Gastrocnemius medialis (tissue), 4 donors: Measurements from ENCODE around the gene ENOPH1. TPM values are rescaled to one million over a fixed set of nuclear protein-coding genes. Genes with fewer than 3 reads are reported as not detected.

Source experiments
- ATAC-seq, 2 donors: fragments of 150-250 bp; one replicate each; pipeline ENCODE4 v1.9.1; 2016
- DNase-seq, 2 donors: peaks; one replicate each; pipeline ENCODE4 v3.0.0-alpha.2; 2019
- H3K27ac ChIP-seq, 4 donors: fragments of 200-600 bp; sonication (generic); 1 replicate in 1 of 4; 2 replicates in 3 of 4; pipeline ENCODE4 v1.5.1; 2016 to 2018; ENCODE audit warnings: mild to moderate bottlenecking in 2 of 4, moderate library complexity in 1 of 4
- H3K27me3 ChIP-seq, 3 donors: fragments of 200-600 bp; sonication (generic) in 2 of 3; 1 replicate in 1 of 3; 2 replicates in 2 of 3; pipeline versions ENCODE4 v1.5.1 to v1.6.0; 2016 to 2019; ENCODE audit warnings: mild to moderate bottlenecking in 1 of 3, moderate library complexity in 1 of 3
- H3K36me3 ChIP-seq, 2 donors: fragments of 200-600 bp; sonication (generic) in 1 of 2; one replicate each; pipeline ENCODE4 v1.5.1; 2017 to 2018
- H3K4me1 ChIP-seq, 2 donors: fragments of 200-600 bp; sonication (generic) in 1 of 2; one replicate each; pipeline ENCODE4 v1.5.1; 2016 to 2017; ENCODE audit warnings: mild to moderate bottlenecking in 2 of 2
- H3K4me3 ChIP-seq, 4 donors: fragments of 200-600 bp; sonication (generic) in 3 of 4; 1 replicate in 1 of 4; 2 replicates in 3 of 4; pipeline ENCODE4 v1.5.1; 2016 to 2019; ENCODE audit warnings: mild to moderate bottlenecking in 2 of 4
- H3K9me3 ChIP-seq, 3 donors: fragments of 200-600 bp; sonication (generic) in 2 of 3; 1 replicate in 1 of 3; 2 replicates in 2 of 3; pipeline ENCODE4 v1.5.1; 2016 to 2019
- POLR2A ChIP-seq, 2 donors: fragments of 450-650 bp; IDR thresholded peaks; one replicate each; pipeline ENCODE4 v1.6.1; 2017; ENCODE audit warnings: antibody characterized with exemption in 2 of 2, mild to moderate bottlenecking in 2 of 2, moderate library complexity in 2 of 2
- in situ Hi-C, 4 donors: fragments of 200-750 bp; cut with MboI; loops; one replicate each; pipeline versions ENCODE4 v1.15.0 to v1.8.0; 2017; ENCODE audit warnings: low sequenced_read_pairs in 4 of 4
- intact Hi-C: fragments of 100-400 bp; cut with DNase I; formaldehyde crosslinking; loops from one replicate; pipeline ENCODE4 v1.15.1; 2023; ENCODE audit warnings: low total_unique reads
- total RNA-seq, 4 donors: library from RNA; depleted of rRNA; stranded (reverse); fragments of >200 nt; gene quantifications; one replicate each; pipeline versions ENCODE4 v1.1.0 to v1.2.3, GENCODE V29; 2016
- TF ChIP-seq, protein P1 (sequence below), 5 experiments: fragments of 450-650 bp in 3 of 5; fragments of 200-600 bp in 2 of 5; sonication (generic) in 2 of 5; IDR thresholded peaks in 4 of 5; conservative IDR thresholded peaks in 1 of 5; 1 replicate in 4 of 5; 2 replicates in 1 of 5; pipeline ENCODE4 v1.5.1; 2016 to 2019; ENCODE audit warnings: antibody characterized with exemption in 5 of 5, mild to moderate bottlenecking in 3 of 5, moderate library complexity in 3 of 5

ENOPH1 gene
- 10 to 100 TPM in 3 of 4 donors, 1 to 10 TPM in 1; 7.1 to 15.9 (median 14.8) TPM for total RNA-seq

DNA sequence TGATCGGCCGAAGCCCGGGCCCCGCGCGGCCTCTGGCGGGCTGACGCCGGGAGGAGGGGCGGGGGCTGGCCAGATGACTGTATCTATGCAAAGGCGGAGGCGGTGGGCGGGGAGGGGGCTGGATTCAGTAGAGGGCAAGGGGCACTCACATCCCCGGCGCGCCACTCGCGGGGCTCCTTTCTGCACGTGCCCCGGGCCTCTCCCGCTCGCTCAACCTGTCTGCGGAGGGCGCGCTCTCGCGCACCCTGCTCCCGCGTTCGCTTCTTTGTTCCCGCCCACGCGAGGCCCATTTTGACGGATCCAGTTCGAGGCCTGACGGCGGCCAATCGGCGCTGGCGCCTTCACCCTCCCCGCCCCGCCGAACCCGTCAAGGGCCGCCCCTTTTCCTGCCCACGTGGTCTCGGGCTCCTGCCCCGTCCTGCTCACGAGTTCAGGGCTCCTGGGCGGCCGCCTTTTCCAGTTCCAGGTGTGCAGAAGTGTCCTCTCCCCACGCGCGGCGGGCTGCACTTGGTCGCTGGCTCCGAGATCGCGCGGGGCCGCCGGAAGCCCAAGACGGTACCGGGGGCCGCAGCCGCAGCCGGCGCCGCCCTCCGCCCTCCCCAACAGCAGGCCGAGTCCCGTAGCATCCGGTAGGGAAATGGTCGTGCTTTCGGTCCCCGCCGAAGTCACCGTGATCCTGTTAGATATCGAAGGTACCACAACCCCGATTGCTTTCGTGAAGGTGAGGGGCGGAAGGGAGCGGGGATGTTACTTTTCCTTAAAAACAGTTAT lies at the start of gene ENOPH1, which contains the start of gene HNRNPDL:
Gene ENOPH1, plus strand, starts transcription at position 398 of the 771 bp plus-strand sequence. Its CDS starts 240 bp downstream, at position 638.
Gene HNRNPDL, minus strand, starts transcription at position 270 of the 771 bp plus-strand sequence. CDS start 772 bp downstream, outside the sequence.
- no peaks in the 10 kb centered on the region for H3K9me3 ChIP-seq
- peaks cover 0 to 26% of the 10 kb centered on the region in 2 donors for H3K36me3 ChIP-seq
- in situ Hi-C loops, result loop anchor here in 3 of 4 donors (25.0 kb wide), 3 partner anchors 457 to 1032 kb away; partner anchors contain the start of genes HELQ (in 3 of the 3), MRPS18C (in 3 of the 3), LIN54 (in 1 of the 3) and SEC31A (in 1 of the 3)
- TF ChIP-seq, protein P1, sequence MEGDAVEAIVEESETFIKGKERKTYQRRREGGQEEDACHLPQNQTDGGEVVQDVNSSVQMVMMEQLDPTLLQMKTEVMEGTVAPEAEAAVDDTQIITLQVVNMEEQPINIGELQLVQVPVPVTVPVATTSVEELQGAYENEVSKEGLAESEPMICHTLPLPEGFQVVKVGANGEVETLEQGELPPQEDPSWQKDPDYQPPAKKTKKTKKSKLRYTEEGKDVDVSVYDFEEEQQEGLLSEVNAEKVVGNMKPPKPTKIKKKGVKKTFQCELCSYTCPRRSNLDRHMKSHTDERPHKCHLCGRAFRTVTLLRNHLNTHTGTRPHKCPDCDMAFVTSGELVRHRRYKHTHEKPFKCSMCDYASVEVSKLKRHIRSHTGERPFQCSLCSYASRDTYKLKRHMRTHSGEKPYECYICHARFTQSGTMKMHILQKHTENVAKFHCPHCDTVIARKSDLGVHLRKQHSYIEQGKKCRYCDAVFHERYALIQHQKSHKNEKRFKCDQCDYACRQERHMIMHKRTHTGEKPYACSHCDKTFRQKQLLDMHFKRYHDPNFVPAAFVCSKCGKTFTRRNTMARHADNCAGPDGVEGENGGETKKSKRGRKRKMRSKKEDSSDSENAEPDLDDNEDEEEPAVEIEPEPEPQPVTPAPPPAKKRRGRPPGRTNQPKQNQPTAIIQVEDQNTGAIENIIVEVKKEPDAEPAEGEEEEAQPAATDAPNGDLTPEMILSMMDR (IDR thresholded peaks at IDR 0.05 in 4 of 5, conservative IDR thresholded peaks at IDR 0.05 in 1 of 5), result no peak
- peak; percentile 85 to 92 for TF ChIP-seq POLR2A (IDR thresholded peaks at IDR 0.05)
- H3K27ac ChIP-seq, result peak within 1 kb of the TSS; percentile 94 to 100 (median 98)
- no peaks in the 10 kb centered on the region for H3K27me3 ChIP-seq
- intact Hi-C loops, result loop anchor here (1.0 to 5.0 kb wide), 4 partner anchors 460 to 958 kb away; partner anchors contain the start of genes RASGEF1B and SEC31A
- peaks cover 32 to 38% of the 10 kb centered on the region in 2 donors for H3K4me1 ChIP-seq
- DNase-seq, result peak; percentile 94 to 96
- peak within 1 kb of the TSS; percentile 81 to 99 (median 96) for H3K4me3 ChIP-seq
- peak; percentile 77 to 82 for ATAC-seq

DNA sequence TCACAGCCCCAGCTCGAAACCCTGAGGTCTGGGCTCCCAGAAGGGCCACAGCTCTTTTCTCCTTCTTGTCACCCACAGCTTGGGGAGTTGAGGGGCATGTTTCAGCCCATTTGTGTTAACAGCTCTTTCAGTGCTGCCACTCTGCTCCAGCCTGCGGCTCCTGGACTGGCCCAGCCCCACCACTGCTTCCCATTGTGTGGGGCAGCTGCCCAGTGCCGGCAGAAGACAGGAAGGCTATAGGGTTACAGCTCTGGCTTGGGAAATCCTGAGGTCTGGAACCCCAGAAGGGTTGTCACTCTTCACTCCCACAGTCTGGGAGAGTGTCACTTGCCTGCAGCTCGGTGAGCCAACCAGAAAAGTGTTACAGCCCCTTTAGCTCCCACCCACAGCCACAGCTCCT lies 49.6 kb upstream of the ENOPH1 start:
- H3K4me3 ChIP-seq, result no peak overlapping the region
- H3K27ac ChIP-seq, result peak overlapping the region; percentile 58 to 72 (median 70)
- no peaks in the 10 kb centered on the region for H3K36me3 ChIP-seq
- DNase-seq (peak in 1 of 2 donors; percentile 61), ATAC-seq (peak; percentile 60 to 91)
- peaks cover 21 to 26% of the 10 kb centered on the region in 2 donors for H3K4me1 ChIP-seq
- in situ Hi-C loops (loop anchor here in 1 of 4 donors (5.0 kb wide), 1 partner anchor 46 kb away; no protein-coding TSS in a partner anchor), intact Hi-C loops (no loop called here)
- H3K27me3 ChIP-seq, result no peaks in the 10 kb centered on the region
- TF ChIP-seq POLR2A (IDR thresholded peaks at IDR 0.05), result no peak
- TF ChIP-seq, protein P1 (IDR thresholded peaks at IDR 0.05 in 4 of 5, conservative IDR thresholded peaks at IDR 0.05 in 1 of 5), result no peak
- H3K9me3 ChIP-seq, result no peaks in the 10 kb centered on the region

DNA sequence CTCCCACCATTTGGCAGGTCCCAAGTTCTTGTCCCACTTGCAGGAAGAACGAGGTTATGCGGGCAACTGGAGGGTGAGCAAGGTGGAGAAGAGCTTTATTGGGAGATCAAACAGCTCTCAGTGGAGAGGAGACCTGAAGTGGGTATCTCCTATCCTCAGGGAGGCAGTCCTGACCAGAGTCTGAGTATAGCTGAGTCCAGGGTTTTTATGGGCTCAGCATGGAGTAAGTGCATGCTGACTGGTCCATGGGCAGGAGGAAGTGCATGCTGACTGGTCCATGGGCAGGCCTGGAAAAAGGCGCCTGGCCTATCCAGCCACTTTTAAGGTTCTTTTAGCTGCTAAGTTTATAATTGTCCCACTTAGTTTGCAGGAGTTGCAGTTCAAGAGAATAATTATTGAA lies 49.2 kb upstream of the ENOPH1 start:
- intact Hi-C loops, result no loop called here
- Histone ChIP-seq H3K4me1 (peaks cover 17 to 23% of the 10 kb centered on the region in 2 donors), H3K4me3 (no peak overlapping the region), H3K27ac (peak overlapping the region; percentile 58 to 72 (median 70)), H3K27me3 (no peaks in the 10 kb centered on the region), H3K9me3 (no peaks in the 10 kb centered on the region), H3K36me3 (no peaks in the 10 kb centered on the region)
- DNase-seq (no peak), ATAC-seq (peak in 1 of 2 donors; percentile 43)
- in situ Hi-C loops, result loop anchor here in 1 of 4 donors (5.0 kb wide), 1 partner anchor 46 kb away; no protein-coding TSS in a partner anchor
- TF ChIP-seq POLR2A (IDR thresholded peaks at IDR 0.05), result no peak
- TF ChIP-seq, protein P1 (IDR thresholded peaks at IDR 0.05 in 4 of 5, conservative IDR thresholded peaks at IDR 0.05 in 1 of 5), result no peak

DNA sequence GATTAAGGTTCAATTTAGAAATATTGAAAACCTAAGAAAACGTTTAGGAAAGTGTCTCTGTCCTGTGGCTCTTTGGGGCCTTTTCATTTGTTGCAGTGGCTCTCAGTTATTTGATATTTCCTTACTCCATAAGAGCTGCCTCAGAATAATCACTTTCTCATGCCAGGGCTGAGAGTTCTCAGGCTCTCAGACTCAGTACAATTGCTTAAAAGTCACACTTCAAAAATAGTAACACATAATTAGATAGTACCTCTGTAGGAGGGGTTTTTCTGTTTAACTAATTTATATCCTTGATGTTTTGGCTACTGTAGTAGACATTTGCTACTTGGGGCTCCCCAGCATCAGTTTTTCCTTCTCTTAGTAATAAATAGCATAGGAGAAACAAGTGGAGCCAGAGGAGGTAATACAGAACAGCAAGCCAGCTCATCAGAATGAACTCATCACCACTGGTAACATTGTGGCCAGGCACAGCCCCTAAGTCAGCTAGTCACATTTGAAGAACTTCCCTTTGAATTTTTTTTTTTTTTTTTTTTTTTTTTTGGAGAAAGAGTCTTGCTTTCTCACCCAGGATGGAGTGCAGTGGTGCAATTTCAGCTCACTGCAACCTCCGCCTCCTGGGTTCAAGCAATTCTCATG lies 48.6 kb upstream of the ENOPH1 start:
- no peaks in the 10 kb centered on the region for H3K9me3 ChIP-seq
- H3K36me3 ChIP-seq, result no peaks in the 10 kb centered on the region
- H3K4me3 ChIP-seq, result no peak overlapping the region
- peak overlapping the region; percentile 58 to 72 (median 70) for H3K27ac ChIP-seq
- ATAC-seq, result no peak
- H3K4me1 ChIP-seq, result peaks cover 16 to 23% of the 10 kb centered on the region in 2 donors
- in situ Hi-C loops, result loop anchor here in 1 of 4 donors (5.0 kb wide), 1 partner anchor 46 kb away; no protein-coding TSS in a partner anchor
- TF ChIP-seq POLR2A (IDR thresholded peaks at IDR 0.05), result no peak
- TF ChIP-seq, protein P1 (IDR thresholded peaks at IDR 0.05 in 4 of 5, conservative IDR thresholded peaks at IDR 0.05 in 1 of 5), result no peak
- intact Hi-C loops, result no loop called here
- no peak for DNase-seq
- H3K27me3 ChIP-seq, result no peaks in the 10 kb centered on the region
